C1 segment of cervical spinal cord (tissue), 14 donors: Measurements from ENCODE around the gene LZTR1.
"Not testable (repeated sequence)": the region's sequence is repeated elsewhere in the genome, so short reads cannot be mapped to it uniquely, and the experiment has no call there.

Source experiments
- DNase-seq, 14 donors: peaks; one replicate each; lab custom pipeline; 2025; lab: John Stamatoyannopoulos, UW

Gene LZTR1

DNA sequence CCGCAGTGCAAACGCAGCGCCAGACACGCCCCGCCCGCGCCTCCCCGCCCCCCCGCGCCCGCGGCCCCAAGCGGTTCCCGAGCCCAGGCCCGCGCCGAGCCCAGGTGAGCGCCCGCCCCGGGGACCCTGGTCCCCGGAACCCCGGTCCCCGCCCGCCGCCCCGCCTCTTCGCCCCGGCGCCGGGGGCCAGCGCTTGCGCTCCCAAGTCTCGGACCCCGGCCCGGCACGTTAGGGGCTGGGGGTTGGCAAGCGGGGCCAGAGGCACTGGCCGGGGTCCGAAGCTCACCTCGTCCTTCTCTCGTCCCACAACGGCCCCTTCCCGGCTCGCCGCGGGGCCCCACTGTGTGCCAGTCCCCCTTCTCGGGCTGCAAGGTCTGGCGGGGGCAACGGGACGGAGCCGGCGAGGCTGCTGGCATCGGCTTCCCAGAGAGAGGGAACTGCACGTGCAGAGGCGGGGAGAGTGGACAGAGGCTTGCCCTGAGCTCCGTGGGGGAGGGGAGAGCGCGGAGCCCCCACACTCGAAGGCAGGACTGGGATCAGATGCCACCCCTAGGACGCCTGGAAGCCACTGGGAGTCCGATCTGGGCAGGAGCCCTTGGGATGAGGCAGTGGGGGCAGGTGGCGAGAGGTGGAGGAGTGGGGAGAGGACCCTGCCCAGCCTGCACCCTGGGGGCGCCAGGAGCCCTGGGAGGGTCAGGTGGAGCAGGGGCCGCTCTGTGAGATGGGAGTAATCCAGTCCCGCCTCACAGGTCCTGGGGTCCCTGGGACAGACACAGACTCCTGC is 16.8 kb upstream of the LZTR1 start:
- peak in 1 of 14 donors; percentile 12 for DNase-seq

DNA sequence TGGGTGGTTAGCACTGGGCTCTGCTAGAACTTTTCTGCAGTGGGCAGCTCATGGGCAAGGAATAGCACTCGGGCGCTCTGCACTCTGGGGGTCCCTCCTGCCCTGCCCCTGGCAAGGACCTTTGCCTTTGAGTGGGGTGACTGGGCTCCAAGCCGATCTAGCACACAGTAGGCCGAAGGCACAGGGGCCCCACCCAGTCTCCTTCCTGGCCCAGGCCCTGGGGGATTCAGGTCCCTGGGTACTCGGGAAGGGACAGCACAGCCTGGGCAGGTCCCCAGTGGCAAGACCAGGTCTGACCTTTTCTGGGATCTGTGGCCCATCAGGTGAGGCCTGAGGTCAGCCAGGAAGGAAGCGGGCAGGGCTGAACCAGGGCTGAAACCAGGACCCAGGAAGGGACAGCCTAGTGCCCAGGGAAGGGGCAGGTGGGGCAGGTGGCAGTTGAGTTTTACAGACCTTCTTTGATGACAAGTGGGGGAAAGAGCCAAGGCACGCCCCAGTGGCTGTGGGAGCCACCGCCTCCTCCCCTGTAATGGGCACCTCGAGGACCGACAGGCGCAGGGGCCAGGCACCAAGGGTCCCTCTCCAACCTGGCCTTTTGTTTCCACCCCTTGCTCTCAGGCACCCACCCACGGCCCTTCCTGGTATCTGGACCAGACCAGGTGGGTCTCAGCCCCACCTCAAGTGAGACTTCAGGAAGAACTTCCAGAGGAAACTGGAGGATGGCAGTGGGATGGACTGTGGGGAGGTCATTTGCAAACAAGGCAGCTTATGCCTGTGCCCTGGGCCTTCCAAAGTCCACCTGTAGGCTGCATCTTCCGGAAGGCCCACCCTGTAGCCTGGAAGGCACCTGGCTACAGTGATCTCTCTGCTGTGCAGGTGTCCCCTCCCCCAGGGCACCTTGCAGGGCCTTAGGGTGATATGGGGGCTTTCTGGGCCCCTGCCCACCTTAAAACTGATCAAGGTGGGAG is 15.9 kb upstream of the LZTR1 start:
- peak in 1 of 14 donors; percentile 7 for DNase-seq

DNA sequence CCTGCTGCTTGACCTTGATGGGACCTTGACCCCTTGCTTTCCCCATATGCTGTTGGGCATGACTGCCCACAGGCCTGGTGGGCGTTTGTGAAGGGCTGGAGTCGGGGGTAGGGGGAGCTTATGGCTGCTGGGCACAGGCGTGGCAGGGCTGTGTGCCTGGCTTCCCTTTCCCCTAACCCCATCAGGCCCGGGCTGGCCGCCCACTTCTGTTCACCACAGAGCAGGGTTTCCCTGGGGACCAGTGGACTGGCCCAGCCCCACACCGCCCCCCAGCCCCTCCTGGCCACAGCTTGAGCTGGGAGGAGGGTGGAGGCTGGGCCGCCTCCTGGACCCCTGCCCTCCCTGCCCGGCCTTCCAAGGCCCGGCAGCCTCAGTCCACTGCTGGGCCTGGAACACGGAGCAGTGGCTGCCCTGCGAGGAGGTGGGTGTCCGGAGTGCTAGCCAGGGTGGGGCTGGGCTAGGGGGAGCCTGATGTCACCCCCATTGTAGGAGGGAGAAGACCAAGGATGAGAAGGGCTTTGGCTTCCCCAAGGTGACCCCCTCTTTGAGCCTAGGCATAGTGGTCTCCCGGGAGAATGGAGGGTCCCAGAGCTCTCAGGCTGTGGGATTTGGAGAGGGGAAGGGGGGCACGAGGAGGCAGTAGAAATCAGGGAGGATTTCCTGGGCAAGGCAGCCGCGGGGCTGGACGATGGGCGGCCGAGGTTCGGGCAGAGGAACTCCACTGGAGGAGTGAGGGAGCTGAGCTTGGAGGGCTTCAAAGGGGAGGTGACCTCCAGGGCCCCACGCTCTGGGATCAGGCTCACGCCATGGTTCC is 15.0 kb upstream of the LZTR1 start, which contains the start of gene AIFM3:
TSS of gene AIFM3 (plus strand) at position 373 of the 814 bp plus-strand sequence. CDS start 690 bp downstream, outside the sequence.
- DNase-seq: peak in 5 of 14 donors; percentile 20 to 60 (median 58)

DNA sequence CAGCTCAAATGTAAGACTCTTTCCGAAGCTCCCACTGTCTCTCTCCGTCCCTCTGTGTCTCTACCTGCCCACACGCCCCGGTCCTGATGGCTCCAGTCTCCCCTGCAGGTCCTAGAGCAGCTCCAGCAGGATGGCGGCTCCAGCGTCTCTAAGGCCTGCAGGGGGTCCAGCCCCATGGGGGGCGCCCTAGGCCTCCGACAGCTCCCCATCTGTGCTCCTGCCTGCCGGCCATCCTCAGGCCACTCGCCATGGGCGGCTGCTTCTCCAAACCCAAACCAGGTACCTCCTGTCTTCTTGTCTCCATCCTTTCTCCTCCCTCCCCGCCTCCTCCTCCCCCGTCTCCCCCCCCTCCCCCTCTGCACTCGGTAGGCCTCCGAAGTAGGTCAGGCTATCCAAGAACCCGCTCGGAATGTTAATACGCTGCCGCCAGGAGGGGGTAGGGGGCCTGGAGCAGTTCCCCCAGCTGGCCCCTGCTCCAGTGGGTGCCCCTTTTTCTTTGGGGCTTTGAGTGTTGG is 14.3 kb upstream of the LZTR1 start:
- DNase-seq: peak in 2 of 14 donors; percentile 30 to 70

DNA sequence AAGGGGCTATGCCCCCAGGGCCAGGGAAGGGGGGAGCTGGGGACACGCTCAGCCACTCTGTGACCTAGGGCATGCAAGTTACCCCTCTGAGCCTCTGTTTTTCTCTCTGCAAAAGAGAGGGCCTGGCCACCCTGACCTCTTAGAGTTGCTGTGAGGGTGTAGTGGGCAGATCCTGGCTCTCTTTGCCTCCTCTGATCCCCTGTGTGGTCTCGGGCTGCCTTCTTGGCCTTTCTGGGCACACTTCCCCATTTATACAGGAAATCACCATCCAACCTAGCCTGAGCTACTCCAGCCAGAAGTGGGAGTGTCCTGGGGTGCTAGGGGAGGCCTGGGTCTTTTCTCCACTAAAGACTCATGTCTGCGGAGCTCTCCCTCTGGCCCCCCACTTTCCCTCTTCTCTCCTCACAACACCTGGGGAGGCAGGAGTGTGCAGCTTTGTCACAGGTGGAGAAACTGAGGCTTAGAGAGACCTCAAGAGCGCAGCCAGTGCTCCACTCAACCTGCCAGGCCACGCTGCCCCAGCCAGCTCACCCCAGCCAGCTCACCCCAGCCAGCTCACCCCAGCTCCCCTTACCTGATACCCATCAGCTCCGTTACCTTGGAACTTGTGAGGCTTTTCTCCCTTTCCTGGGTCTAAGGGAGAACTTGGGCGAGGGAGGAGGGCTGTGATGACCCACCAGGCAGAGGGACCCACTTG is 13.7 kb upstream of the LZTR1 start:
- peak in 1 of 14 donors; percentile 30 for DNase-seq

DNA sequence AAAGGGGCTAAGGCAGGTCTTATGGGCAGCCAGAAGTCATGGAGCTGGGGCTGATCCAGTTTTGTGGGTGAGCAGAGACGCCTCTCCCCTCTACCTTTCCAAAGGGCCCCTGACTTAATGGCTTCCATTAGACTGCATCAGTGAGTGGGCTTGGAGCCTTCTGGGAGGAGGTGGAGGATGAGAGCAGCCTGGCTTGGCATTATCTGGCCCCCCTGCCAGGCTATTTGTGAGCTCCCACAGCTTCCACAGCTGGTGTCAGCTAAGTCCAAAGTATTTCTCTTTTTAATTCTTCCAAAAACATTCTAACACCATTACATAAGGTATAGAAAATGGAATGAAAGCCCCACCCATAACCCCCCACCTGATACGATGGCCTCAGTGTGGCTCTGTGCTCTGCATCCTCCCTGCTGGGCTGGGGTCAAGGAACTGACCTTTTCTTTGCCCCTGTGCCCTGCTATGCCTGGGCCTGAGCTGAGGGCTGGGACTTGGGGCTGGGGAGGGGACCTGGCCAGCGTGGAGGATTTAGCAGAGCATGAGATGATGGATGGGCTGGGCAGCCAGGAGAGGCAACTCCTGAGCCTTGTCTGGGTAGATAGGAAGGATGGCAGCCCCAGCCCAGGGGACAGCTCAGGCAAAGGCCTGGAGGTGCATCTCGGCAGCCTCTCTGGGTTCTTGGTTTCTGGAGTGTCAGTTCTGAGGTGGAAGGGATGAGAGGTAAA is 11.0 kb upstream of the LZTR1 start:
- DNase-seq: no peak

DNA sequence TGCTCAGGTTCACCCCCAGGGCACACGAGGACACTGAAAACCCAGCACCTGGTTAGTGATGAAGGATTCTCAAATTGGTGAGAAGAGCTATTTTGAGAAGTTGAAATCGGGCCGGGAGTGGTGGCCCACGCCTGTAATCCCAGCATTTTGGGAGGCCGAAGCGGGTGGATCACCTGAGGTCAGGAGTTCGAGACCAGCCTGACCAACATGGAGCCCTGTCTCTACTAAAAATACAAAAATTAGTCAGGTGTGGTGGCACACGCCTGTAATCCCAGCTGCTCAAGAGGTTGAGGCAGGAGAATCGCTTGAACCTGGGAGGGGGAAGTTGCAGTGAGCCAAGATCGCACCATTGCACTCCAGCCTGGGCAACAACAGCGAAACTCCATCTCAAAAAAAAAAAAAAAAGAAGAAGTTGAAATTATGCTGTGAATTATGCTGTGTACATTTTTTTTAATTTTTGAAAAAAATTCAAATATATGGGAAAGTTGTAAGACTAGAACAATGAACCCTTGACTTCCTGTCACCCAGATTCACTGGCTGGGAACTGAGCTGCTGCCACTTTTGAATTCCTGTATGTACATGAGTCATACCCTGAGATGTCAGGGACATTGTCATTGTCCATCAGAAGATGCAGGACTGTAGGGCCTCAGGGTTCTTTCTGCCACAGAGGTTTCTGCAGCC is 9.9 kb upstream of the LZTR1 start:
- DNase-seq: not testable (repeated sequence)

DNA sequence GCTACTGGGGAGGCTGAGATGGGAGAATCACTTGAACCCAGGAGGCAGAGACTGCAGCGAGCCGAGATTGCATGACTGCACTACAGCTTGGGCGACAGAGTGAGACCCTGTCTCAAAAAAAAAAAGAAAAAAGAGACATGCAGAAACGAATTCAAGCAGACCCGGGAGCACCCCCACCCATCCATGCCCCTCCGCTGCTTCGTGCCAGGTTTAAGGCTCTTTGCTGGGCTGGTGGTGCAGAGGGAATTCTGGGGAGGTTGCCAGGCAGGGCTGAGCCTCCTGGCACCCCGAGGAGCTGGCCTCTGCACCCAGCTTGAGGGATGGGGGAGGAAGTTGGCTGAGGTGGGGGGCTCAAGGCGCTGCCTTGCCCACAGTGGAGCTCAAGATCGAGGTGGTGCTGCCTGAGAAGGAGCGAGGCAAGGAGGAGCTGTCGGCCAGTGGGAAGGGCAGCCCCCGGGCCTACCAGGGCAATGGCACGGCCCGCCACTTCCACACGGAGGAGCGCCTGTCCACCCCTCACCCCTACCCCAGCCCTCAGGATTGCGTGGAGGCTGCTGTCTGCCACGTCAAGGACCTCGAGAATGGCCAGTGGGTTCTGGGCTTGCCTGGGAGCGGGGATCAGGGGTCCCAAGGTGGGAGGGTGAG is 9.0 kb upstream of the LZTR1 start:
- DNase-seq: peak in 1 of 14 donors; percentile 9

DNA sequence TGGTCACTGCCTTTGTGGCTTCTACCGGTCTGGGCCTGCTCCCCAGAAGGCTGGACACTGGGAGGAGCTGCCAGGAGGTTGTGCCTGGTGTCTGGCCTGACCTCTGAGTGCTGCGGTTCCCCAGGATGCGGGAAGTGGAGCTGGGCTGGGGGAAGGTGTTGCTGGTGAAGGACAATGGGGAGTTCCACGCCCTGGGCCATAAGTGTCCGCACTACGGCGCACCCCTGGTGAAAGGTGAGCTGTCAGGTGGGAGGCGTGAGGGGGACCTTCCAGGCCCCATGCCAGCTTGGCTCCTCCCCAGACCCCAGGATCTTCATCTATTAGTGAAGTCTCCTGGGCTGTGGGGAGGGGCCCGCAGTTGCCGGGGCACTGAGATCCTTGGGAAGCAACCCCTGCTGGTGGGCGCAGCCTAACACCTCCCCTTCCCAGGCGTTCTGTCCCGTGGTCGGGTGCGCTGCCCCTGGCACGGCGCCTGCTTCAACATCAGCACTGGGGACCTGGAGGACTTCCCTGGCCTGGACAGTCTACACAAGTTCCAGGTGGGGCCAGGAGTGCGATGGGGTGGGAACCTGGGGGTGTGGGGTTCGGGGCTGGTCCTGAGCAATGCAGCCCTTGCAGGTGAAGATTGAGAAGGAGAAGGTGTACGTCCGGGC is 8.3 kb upstream of the LZTR1 start:
- no peak for DNase-seq

DNA sequence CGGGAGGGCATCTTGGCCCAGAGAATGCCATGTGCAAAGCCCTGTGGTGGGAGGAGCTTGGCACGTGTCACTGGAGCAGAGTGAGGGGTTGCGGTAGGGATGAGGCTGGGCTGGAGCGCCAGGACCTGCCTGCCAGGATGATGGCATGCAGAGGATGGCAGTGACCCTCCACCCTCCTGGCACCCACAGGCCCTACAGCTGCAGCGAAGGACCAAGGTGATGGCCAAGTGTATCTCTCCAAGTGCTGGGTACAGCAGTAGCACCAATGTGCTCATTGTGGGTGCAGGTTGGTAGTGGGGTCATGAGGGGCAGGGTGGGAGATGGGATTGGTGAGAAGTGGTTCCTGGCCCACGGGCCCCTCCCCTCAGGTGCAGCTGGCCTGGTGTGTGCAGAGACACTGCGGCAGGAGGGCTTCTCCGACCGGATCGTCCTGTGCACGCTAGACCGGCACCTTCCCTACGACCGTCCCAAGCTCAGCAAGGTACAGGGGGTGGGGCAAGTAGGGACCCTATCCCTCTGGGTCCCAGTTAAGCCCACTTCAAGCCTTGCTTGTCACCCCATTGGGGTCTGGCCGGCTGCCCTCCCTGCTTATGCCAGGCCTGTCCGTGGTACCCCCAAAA is 7.7 kb upstream of the LZTR1 start:
- DNase-seq: no peak

DNA sequence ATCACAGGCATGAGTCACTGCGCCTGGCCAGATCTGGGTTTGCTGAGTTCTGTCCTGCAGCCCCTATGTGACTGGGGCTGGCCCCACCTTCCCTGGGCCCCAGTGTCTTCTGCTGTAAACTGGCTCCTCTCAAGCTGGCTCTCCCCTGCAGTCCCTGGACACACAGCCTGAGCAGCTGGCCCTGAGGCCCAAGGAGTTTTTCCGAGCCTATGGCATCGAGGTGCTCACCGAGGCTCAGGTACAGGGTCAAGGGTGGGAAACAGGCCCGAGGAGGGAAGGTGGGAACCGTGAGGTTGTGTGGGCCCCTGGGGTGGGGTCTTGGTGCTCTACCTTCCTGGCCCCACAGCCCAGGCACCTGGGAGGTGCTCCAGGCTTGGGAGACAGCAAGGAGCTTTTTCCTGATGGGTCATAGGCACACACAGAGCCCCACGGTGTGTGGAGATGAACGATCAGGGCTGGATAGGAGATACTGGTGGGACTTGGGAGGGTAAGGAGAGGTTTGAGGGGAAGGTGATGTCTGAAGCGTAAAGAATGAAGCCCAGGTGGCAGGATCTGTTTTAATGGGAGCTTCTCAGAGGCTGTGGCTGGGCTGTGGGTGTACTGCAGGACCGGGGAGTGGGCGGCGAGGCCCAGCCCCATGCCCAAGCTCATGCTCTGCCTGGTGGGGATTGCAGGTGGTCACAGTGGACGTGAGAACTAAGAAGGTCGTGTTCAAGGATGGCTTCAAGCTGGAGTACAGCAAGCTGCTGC is 6.4 kb upstream of the LZTR1 start:
- no peak for DNase-seq

DNA sequence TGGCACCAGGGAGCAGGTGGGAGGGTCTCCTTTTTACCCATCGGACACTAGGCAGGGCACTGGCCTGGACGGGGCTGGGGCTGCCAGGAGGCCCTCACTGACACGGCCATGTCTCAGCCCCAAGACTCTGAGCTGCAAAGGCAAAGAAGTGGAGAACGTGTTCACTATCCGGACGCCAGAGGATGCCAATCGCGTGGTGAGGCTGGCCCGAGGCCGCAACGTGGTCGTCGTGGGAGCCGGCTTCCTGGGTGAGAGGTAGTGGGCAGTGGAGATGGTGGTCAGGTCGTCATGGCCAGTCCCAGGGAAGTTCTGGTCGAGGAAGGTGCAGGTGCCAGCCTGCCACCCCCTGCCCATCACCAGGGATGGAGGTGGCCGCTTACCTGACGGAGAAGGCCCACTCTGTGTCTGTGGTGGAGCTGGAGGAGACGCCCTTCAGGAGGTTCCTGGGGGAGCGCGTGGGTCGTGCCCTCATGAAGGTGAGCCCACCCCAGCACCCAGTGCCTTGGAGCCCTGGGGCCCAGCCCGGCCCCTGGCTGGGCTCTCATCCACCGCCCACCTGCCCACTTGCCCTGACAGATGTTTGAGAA is 5.7 kb upstream of the LZTR1 start:
- DNase-seq: no peak

DNA sequence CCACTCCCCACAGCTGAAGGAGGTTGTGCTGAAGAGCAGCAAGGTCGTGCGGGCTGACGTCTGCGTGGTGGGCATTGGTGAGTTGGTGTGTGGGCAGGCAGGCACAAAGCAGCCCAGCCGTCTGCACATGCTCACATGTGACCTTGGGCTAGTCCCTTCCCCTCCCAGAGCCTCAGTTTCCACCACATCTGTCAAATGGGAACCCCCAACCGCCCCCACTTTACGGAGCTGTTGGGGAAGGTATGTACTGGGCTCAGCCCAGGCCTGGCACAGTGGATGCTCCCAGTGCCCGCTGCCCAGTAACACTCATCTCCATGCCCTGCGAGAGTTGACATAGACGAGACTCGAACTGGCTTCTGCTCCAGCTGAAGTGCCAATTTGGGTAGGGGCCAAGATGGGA is 5.1 kb upstream of the LZTR1 start:
- no peak for DNase-seq

DNA sequence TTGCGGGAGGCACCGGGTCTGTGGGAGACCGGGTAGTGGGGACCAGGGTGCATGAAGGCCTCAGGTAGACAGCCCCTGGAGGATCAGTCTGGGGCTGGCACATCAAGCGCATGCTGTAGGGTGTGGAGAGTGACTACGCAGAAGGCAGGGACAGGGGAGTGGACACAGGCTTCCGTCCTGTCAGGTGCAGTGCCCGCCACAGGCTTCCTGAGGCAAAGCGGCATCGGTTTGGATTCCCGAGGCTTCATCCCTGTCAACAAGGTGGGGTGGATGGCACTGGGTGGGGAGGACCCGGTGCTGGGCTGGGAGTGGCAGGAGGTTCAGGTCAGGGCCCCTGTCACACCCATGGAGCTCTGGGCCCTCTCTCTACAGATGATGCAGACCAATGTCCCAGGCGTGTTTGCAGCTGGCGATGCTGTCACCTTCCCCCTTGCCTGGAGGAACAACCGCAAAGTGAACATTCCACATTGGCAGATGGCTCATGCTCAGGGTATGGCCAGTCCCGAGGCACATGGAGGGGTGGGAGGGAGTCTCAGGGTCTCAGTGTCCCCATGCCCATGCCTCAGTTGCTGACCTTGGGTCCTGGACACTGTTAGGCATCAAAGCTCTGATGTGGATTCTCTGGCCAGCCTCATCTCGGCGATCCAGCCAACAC is 4.5 kb upstream of the LZTR1 start:
- DNase-seq: no peak

DNA sequence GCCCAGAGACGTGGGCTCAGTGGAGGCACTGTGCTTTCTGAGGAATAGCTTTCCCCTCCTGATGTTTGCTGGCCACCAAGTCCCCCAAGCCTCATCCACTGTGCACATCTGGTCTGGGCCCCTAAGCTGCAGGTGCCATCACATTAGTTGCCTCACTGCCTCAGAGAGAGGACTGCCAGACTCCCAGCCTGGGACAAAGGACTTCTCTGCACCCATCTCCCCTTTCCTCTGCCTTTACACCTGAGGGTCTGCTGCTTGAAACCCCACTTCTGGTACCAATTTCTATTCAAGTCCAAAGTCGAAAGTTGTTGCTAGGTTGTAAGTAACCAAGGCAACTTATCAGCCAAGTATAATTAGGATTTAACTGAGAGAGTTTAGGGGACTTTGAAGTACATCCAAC is 3.7 kb upstream of the LZTR1 start:
- no peak for DNase-seq

DNA sequence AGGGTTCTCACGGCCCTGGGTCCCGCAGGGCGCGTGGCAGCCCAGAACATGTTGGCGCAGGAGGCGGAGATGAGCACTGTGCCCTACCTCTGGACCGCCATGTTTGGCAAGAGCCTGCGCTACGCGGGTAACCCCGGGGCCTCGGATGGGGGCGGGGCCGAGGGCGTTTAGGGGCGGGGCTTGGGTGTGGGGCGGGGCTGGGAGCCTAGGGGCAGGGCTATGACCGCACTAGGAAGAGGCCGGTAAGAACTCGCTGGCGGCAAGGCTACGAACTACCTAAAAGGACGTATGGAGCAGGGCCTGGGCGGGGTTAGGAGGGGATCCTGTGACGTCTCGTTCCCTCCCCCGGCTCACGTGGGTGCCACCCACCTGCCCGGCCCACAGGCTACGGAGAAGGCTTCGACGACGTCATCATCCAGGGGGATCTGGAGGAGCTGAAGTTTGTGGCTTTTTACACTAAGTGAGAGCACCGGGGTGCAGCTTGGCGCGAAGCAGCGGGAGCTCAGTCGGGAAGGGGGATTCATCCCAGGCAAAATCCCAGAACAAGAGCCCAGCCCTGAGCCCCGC is 2.8 kb upstream of the LZTR1 start:
- DNase-seq: peak in 5 of 14 donors; percentile 17 to 46 (median 31)
